ENCODE data around the gene FAM168A.

- TF ChIP-seq CTCF (IDR thresholded peaks at IDR 0.05; ENCODE audit: low read depth, low read length) (no peak), EZH2phosphoT487 (IDR thresholded peaks at IDR 0.05; ENCODE audit: low read depth) (no peak)
These were observed 49.7 kb upstream of the FAM168A start for GRCh38 chr11:73647459-73648100.

Data from OCI-LY3 (cell line).